Suppressor macrophage (primary cell): ENCODE results near the gene RPA1.

Source experiments
- DNase-seq, 4 experiments: peaks; one replicate each; pipeline ENCODE4 v3.0.0-alpha.2; 2020 to 2022

Gene RPA1

DNA sequence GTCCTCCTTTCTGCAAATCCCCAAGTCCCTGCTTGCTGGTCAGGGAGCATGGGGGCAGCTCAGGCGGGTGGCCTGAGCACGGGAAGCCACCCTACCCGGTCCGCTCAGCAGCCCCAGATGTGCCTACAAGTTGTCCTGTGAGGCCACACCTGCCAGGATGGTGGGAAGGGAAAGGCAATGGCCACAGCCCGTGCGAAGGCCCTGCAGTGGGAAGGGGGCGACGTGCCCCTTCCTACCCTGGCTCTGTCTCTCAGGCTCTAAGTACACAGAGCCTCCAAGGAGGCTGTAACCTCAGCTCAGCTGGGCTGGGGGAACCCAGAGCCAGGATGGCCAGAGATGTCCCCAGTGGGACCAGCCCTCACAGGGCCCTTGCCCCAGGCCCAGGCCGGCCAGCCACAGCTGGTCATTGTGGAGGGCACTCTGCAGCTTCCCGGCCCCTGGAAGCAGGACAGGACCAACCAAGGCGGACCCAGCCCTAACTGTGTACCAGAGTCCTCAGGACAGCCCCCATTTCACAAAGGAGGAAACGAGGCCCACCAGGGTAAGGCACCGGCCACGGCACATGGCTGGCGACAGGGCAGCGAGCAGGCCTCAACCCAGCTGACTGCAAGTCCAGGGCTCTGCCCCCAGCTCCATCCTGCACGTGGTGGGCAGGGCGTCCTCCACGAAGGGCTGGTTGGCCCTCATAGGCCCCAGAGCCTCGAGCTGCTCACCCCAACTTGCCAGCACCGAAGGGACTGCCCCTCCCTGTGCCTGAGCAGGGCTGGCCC is 113.0 kb downstream of the RPA1 start:
- no peak for DNase-seq

- no peak for DNase-seq
Measured at GRCh38 chr17:1943436-1943831, 113.6 kb downstream of the RPA1 start.

GRCh38 chr17:1945621-1946020 is 115.8 kb downstream of the RPA1 start:
- no peak for DNase-seq

- DNase-seq: no peak
Measured at GRCh38 chr17:1946021-1946932, 116.5 kb downstream of the RPA1 start.

- DNase-seq: no peak
Measured at GRCh38 chr17:1947229-1947742, 117.5 kb downstream of the RPA1 start.

GRCh38 chr17:1947743-1948516 is 118.1 kb downstream of the RPA1 start:
- no peak for DNase-seq

GRCh38 chr17:1948517-1948825 is 118.7 kb downstream of the RPA1 start:
- DNase-seq: no peak
